A549 (cell line): ENCODE data around the gene SPAG7. TPM values are rescaled to one million over a fixed set of nuclear protein-coding genes. Genes with fewer than 3 reads are reported as not detected.

Experiments used
- ATAC-seq, 2 experiments: fragments of 200-7000 bp in 1 of 2; fragments of >200 bp in 1 of 2; cut with Nextera tagmentation in 1 of 2; cut with Tn5 transposase in 1 of 2; 3 replicates each; pipeline versions ENCODE4 v1.8.0 to v1.9.1; 2018 to 2020; ENCODE audit warnings: mild to moderate bottlenecking in 1 of 2, moderate library complexity in 1 of 2
- CTCF ChIA-PET: fragments of 300-600 bp; sonication (Branson Sonifier 250); formaldehyde crosslinking; extraction: SDS; loops from one replicate; lab custom pipeline; 2021; ENCODE audit warnings: antibody characterized with exemption, inconsistent platforms; lab: Yijun Ruan, JAX
- POLR2A ChIA-PET: fragments of 350-600 bp; formaldehyde crosslinking; extraction: SDS; loops from one replicate; lab custom pipeline; 2021; ENCODE audit warnings: antibody characterized with exemption, inconsistent platforms; lab: Yijun Ruan, JAX
- DNase-seq, 2 experiments: peaks; one replicate each; pipeline versions ENCODE4 v3.0.0 to v3.0.0-alpha.2; 2011 to 2016; ENCODE audit warnings: low read depth in 1 of 2, low spot score in 1 of 2
- FAIRE-seq: peaks from 2 replicates; lab custom pipeline; 2011; peaks lifted over from hg19 to GRCh38; lab: Jason Lieb, UNC
- H3K27ac ChIP-seq, 2 experiments: fragments of >200 bp; sonication (Bioruptor Twin); formaldehyde crosslinking; 3 replicates each; pipeline ENCODE4 v1.5.1; 2016 to 2017
- H3K4me1 ChIP-seq: fragments of >200 bp; sonication (Bioruptor Twin); formaldehyde crosslinking; 3 replicates; pipeline ENCODE4 v1.6.1; 2016
- H3K4me2 ChIP-seq: fragments of >200 bp; sonication (Bioruptor Twin); formaldehyde crosslinking; 3 replicates; pipeline ENCODE4 v1.6.1; 2016
- H3K4me3 ChIP-seq: fragments of >200 bp; sonication (Bioruptor Twin); formaldehyde crosslinking; 3 replicates; pipeline ENCODE4 v1.5.1; 2016
- H3K9me3 ChIP-seq: fragments of >200 bp; sonication (Bioruptor Twin); formaldehyde crosslinking; 3 replicates; pipeline ENCODE4 v1.6.1; 2016
- BCL3 ChIP-seq: fragments of >200 bp; sonication (Bioruptor Twin); formaldehyde crosslinking; IDR thresholded peaks from 3 replicates; pipeline ENCODE4 v1.6.1; 2016
- BHLHE40 ChIP-seq: IDR thresholded peaks from 2 replicates; pipeline ENCODE4 v1.6.1; 2012; ENCODE audit warnings: low read depth, low read length, inconsistent platforms
- CBX2 ChIP-seq: fragments of 200-600 bp; sonication (generic); IDR thresholded peaks from 2 replicates; pipeline ENCODE4 v1.6.1; 2016; ENCODE audit warnings: low read depth, mild to moderate bottlenecking, borderline replicate concordance
- CHD2 ChIP-seq: fragments of 150-350 bp; IDR thresholded peaks from 2 replicates; pipeline ENCODE4 v1.6.1; 2014; ENCODE audit warnings: low read length; ENCODE audit not compliant: partially characterized antibody
- CHD4 ChIP-seq: fragments of 200-600 bp; sonication (generic); IDR thresholded peaks from 2 replicates; pipeline ENCODE4 v1.6.1; 2016; ENCODE audit warnings: antibody characterized with exemption, mild to moderate bottlenecking, borderline replicate concordance
- CTCF ChIP-seq: fragments of >200 bp; sonication (Bioruptor Twin); formaldehyde crosslinking; IDR thresholded peaks from 3 replicates; pipeline ENCODE4 v1.5.1; 2016
- E2F6 ChIP-seq: IDR thresholded peaks from 2 replicates; pipeline ENCODE4 v1.6.1; 2012; ENCODE audit warnings: low read depth, borderline replicate concordance
- EHF ChIP-seq: fragments of 250-450 bp; sonication (Bioruptor Pico); IDR thresholded peaks from 2 replicates; pipeline ENCODE4 v1.5.0; 2020; ENCODE audit warnings: mild to moderate bottlenecking
- FOSB ChIP-seq: fragments of 250-450 bp; sonication (Bioruptor Pico); IDR thresholded peaks from 2 replicates; pipeline ENCODE4 v1.5.0; 2020; ENCODE audit warnings: mild to moderate bottlenecking, moderate library complexity
- FOSL2 ChIP-seq, 2 experiments: fragments of 450-650 bp in 1 of 2; fragments of >200 bp in 1 of 2; sonication (Bioruptor Twin) in 1 of 2; formaldehyde crosslinking; IDR thresholded peaks; 2 replicates each; pipeline versions ENCODE4 v1.5.0 to v1.6.1; 2016 to 2020; ENCODE audit warnings: mild to moderate bottlenecking in 1 of 2, moderate library complexity in 1 of 2
- HDAC2 ChIP-seq: fragments of 200-600 bp; sonication (generic); IDR thresholded peaks from 2 replicates; pipeline ENCODE4 v1.6.1; 2016
- HEYL ChIP-seq: fragments of 250-450 bp; sonication (Bioruptor Pico); IDR thresholded peaks from 2 replicates; pipeline ENCODE4 v1.8.0; 2021; ENCODE audit warnings: mild to moderate bottlenecking, moderate library complexity
- HOXB5 ChIP-seq: fragments of 250-450 bp; sonication (Bioruptor Pico); IDR thresholded peaks from 2 replicates; pipeline ENCODE4 v1.5.0; 2020; ENCODE audit warnings: mild to moderate bottlenecking, moderate library complexity
- KDM1A ChIP-seq: fragments of 200-600 bp; sonication (generic); IDR thresholded peaks from 2 replicates; pipeline ENCODE4 v1.6.1; 2016; ENCODE audit warnings: low read depth, mild to moderate bottlenecking
- MYC ChIP-seq: IDR thresholded peaks from 2 replicates; pipeline ENCODE4 v1.6.1; 2012; ENCODE audit warnings: mild to moderate bottlenecking, inconsistent platforms, low read length, improper control_type of control experiment, borderline replicate concordance
- RARB ChIP-seq: fragments of 250-450 bp; sonication (Bioruptor Pico); IDR thresholded peaks from 2 replicates; pipeline ENCODE4 v1.8.0; 2021; ENCODE audit warnings: mild to moderate bottlenecking, moderate library complexity
- RCOR1 ChIP-seq: fragments of 150-350 bp; IDR thresholded peaks from 2 replicates; pipeline ENCODE4 v1.6.1; 2014; ENCODE audit warnings: antibody characterized with exemption, low read length, low read depth
- RFX5 ChIP-seq: fragments of 450-650 bp; IDR thresholded peaks from 2 replicates; pipeline ENCODE4 v1.7.1; 2014; ENCODE audit warnings: antibody characterized with exemption, mild to moderate bottlenecking, moderate library complexity
- SMC3 ChIP-seq: fragments of >200 bp; sonication (Bioruptor Twin); formaldehyde crosslinking; IDR thresholded peaks from 3 replicates; pipeline ENCODE4 v1.6.1; 2018; ENCODE audit warnings: inconsistent platforms
- USF2 ChIP-seq: fragments of 450-650 bp; IDR thresholded peaks from 2 replicates; pipeline ENCODE4 v1.6.1; 2014; ENCODE audit warnings: antibody characterized with exemption
- ZNF302 ChIP-seq: fragments of 250-450 bp; sonication (Bioruptor Pico); IDR thresholded peaks from 2 replicates; pipeline ENCODE4 v1.9.0; 2021; ENCODE audit warnings: inconsistent platforms, mild to moderate bottlenecking, moderate library complexity
- ZSCAN20 ChIP-seq: fragments of 250-450 bp; sonication (Bioruptor Pico); IDR thresholded peaks from 2 replicates; pipeline ENCODE4 v1.8.0; 2022; ENCODE audit warnings: mild to moderate bottlenecking, moderate library complexity
- WGBS: methylation state at CpG from one replicate; pipeline ENCODE4 v1.1.6; 2017; ENCODE audit errors: missing lambda C conversion rate; 5-methylcytosine and 5-hydroxymethylcytosine counted together
- polyA plus RNA-seq, 4 experiments: library from polyadenylated mRNA; depleted of rRNA in 3 of 4; stranded (reverse); fragments of >200 nt; fragmentation: RNase III in 1 of 4; extraction: RNeasy Plus Mini Kit Qiagen cat#74134 plus additional on column Dnase treatment in 1 of 4; gene quantifications; 2 replicates in 3 of 4; 3 replicates in 1 of 4; pipeline ENCODE4 v1.2.3, GENCODE V29; 2011 to 2017

The SPAG7 gene
- polyA plus RNA-seq, 2 of the 4 experiments (the other 2 are of a cell fraction), result 94.9 to 102 TPM

- FAIRE-seq, result no peak
Observed at GRCh38 chr17:4973256-4974114, 5.9 kb upstream of the SPAG7 start.

GRCh38 chr17:4972752-4973151 is 5.1 kb upstream of the SPAG7 start:
- no peak overlapping the region for H3K27ac ChIP-seq
- no peaks in the 10 kb centered on the region for H3K9me3 ChIP-seq
- TF ChIP-seq BHLHE40 (no peak), RCOR1 (no peak), FOSL2 (IDR thresholded peaks at IDR 0.05) (no peak), FOSL2 (CRISPR knock-in tag; IDR thresholded peaks at IDR 0.05) (no peak), HEYL (CRISPR knock-in tag) (no peak), FOSB (no peak), CHD2 (no peak), CHD4 (no peak), MYC (no peak), CTCF (no peak), RARB (CRISPR knock-in tag) (no peak), EHF (no peak), ZNF302 (CRISPR knock-in tag) (no peak), HDAC2 (no peak), USF2 (no peak), KDM1A (no peak)
- CTCF ChIA-PET, result interaction anchor here (0.6 to 11.2 kb wide), 6 partner anchors 7 to 90 kb away, joined by 3 to 148 read pairs (median 19); partner anchors contain the start of gene CAMTA2
- no peak overlapping the region for H3K4me3 ChIP-seq
- POLR2A ChIA-PET, result no interaction called here
- DNase-seq (no peak), FAIRE-seq (no peak), ATAC-seq (no peak)
- peaks cover 15% of the 10 kb centered on the region for H3K4me1 ChIP-seq
- WGBS, result 96% methylated on average over 12 of the region's 12 CpGs
- no peak overlapping the region for H3K4me2 ChIP-seq

More at GRCh38 chr17:4973256-4974114, 5.9 kb upstream of the SPAG7 start:
- H3K4me3 ChIP-seq, result no peak overlapping the region
- CTCF ChIA-PET, result interaction anchor here (1.0 to 11.2 kb wide), 6 partner anchors 6 to 89 kb away, joined by 3 to 148 read pairs (median 20); partner anchors contain the start of gene CAMTA2
- no peak overlapping the region for H3K27ac ChIP-seq
- H3K4me1 ChIP-seq, result peaks cover 14% of the 10 kb centered on the region
- ATAC-seq (no peak), DNase-seq (no peak)
- no peak for TF ChIP-seq SMC3
- no peak for TF ChIP-seq E2F6
- no peak for TF ChIP-seq RFX5
- no peak for TF ChIP-seq CHD4
- TF ChIP-seq HOXB5 (CRISPR knock-in tag), result no peak
- no peak for TF ChIP-seq BCL3
- no peak for TF ChIP-seq CBX2
- TF ChIP-seq ZSCAN20, result no peak
- H3K4me2 ChIP-seq, result no peak overlapping the region
- no peaks in the 10 kb centered on the region for H3K9me3 ChIP-seq
- WGBS, result 90% methylated on average over 10 of the region's 10 CpGs
- POLR2A ChIA-PET, result no interaction called here
